OCI-LY7 (cell line): ENCODE data around the gene SV2C.

Experiments used
- EZH2phosphoT487 ChIP-seq: fragments of 200-600 bp; sonication (generic); IDR thresholded peaks from 2 replicates; pipeline ENCODE4 v1.6.1; 2018; ENCODE audit warnings: low read depth, borderline replicate concordance, mild to moderate bottlenecking, mixed run types, antibody characterized with exemption, low read length, moderate library complexity, mixed read lengths
- TF ChIP-seq, protein P1 (sequence below): fragments of 200-600 bp; sonication (generic); conservative IDR thresholded peaks from 2 replicates; pipeline ENCODE4 v1.5.1; 2014; ENCODE audit warnings: mild to moderate bottlenecking, antibody characterized with exemption, low read length, moderate library complexity, mixed read lengths

DNA sequence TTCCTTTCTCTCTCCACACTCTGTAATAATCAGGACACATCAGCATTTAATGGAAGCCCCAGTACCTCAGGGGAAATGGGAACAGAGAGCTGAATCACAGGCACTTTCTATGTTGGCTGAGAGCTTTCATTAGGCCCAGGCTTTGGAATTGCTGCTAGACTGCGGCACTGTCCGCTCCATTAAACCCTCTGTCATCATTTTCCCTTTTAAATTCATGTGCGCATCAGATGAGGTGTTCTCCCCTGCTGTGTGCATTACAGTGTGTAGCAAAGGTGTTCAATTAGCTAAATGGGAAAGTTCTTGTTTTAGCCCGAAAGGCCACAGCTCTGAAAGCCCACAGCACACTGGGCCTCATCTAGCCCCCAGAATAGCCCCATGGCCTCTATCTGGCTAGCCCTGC lies 133.6 kb downstream of the SV2C start:
- TF ChIP-seq, protein P1, sequence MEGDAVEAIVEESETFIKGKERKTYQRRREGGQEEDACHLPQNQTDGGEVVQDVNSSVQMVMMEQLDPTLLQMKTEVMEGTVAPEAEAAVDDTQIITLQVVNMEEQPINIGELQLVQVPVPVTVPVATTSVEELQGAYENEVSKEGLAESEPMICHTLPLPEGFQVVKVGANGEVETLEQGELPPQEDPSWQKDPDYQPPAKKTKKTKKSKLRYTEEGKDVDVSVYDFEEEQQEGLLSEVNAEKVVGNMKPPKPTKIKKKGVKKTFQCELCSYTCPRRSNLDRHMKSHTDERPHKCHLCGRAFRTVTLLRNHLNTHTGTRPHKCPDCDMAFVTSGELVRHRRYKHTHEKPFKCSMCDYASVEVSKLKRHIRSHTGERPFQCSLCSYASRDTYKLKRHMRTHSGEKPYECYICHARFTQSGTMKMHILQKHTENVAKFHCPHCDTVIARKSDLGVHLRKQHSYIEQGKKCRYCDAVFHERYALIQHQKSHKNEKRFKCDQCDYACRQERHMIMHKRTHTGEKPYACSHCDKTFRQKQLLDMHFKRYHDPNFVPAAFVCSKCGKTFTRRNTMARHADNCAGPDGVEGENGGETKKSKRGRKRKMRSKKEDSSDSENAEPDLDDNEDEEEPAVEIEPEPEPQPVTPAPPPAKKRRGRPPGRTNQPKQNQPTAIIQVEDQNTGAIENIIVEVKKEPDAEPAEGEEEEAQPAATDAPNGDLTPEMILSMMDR: no peak
- no peak for TF ChIP-seq EZH2phosphoT487
